Skeletal muscle tissue (tissue), 4 donors: Measurements from ENCODE around the gene CCNJ. TPM values are rescaled to one million over a fixed set of nuclear protein-coding genes. Genes with fewer than 3 reads are reported as not detected.

Experiments
- H3K27ac ChIP-seq: one replicate; pipeline ENCODE4 v1.7.0; 2013; ENCODE audit warnings: mild to moderate bottlenecking, low read depth, low read length, inconsistent platforms
- H3K27me3 ChIP-seq, 3 donors: one replicate each; pipeline ENCODE4 v1.7.0; 2013; ENCODE audit warnings: low read length in 3 of 3; ENCODE audit not compliant: control insufficient read depth in 3 of 3, insufficient read depth in 3 of 3
- H3K36me3 ChIP-seq, 3 donors: one replicate each; pipeline ENCODE4 v1.7.0; 2013; ENCODE audit warnings: low read length in 3 of 3; ENCODE audit not compliant: control insufficient read depth in 3 of 3, insufficient read depth in 3 of 3
- H3K4me1 ChIP-seq, 3 donors: one replicate each; pipeline ENCODE4 v1.7.0; 2013; ENCODE audit warnings: low read length in 3 of 3, mild to moderate bottlenecking in 3 of 3; ENCODE audit not compliant: control insufficient read depth in 3 of 3, insufficient read depth in 3 of 3
- H3K4me3 ChIP-seq, 3 donors: one replicate each; pipeline ENCODE4 v1.7.0; 2013; ENCODE audit warnings: low read length in 3 of 3
- H3K9ac ChIP-seq, 3 donors: one replicate each; pipeline ENCODE4 v1.7.0; 2013; ENCODE audit warnings: low read length in 3 of 3, mild to moderate bottlenecking in 3 of 3, moderate library complexity in 2 of 3, low read depth in 1 of 3
- H3K9me3 ChIP-seq, 3 donors: one replicate each; pipeline ENCODE4 v1.7.0; 2013; ENCODE audit warnings: low read length in 3 of 3; ENCODE audit not compliant: control insufficient read depth in 3 of 3
- total RNA-seq: library from RNA; depleted of rRNA; stranded (reverse); fragments of >200 nt; gene quantifications from one replicate; pipeline ENCODE4 v1.2.3, GENCODE V29; 2014
- donor health status: Osteomylitis.

Gene CCNJ
- total RNA-seq, 1 donor from 2014 or later: 5.2 TPM

GRCh38 chr10:96082748-96083147 is 39.4 kb downstream of the CCNJ start:
- Histone ChIP-seq H3K4me3 (no peak overlapping the region), H3K9ac (no peak overlapping the region), H3K27ac (no peak overlapping the region), H3K27me3 (no peaks in the 10 kb centered on the region), H3K9me3 (no peaks in the 10 kb centered on the region), H3K4me1 (no peaks in the 10 kb centered on the region), H3K36me3 (peaks cover 0 to 6% (median 2%) of the 10 kb centered on the region in 3 donors)

- H3K4me3 ChIP-seq: peak overlapping the region; percentile 92 to 98 (median 94)
- H3K27me3 ChIP-seq: peaks cover 17 to 28% (median 21%) of the 10 kb centered on the region in 3 donors
- no peak overlapping the region for H3K9ac ChIP-seq
Observed at GRCh38 chr10:96089116-96089515, 45.7 kb downstream of the CCNJ start.

GRCh38 chr10:96089670-96090462 is 46.5 kb downstream of the CCNJ start:
- Histone ChIP-seq H3K27ac (peak overlapping the region; percentile 90), H3K36me3 (no peaks in the 10 kb centered on the region), H3K4me1 (peaks cover 3 to 11% (median 5%) of the 10 kb centered on the region in 3 donors), H3K9ac (peak overlapping the region; percentile 85 to 88 (median 85)), H3K9me3 (peaks cover 0 to 6% (median 6%) of the 10 kb centered on the region in 3 donors), H3K4me3 (peak overlapping the region; percentile 92 to 98 (median 94)), H3K27me3 (peaks cover 17 to 28% (median 21%) of the 10 kb centered on the region in 3 donors)

More at GRCh38 chr10:96089116-96089515, 45.7 kb downstream of the CCNJ start:
- Histone ChIP-seq H3K9me3 (peaks cover 0 to 6% (median 6%) of the 10 kb centered on the region in 3 donors), H3K27ac (no peak overlapping the region), H3K36me3 (no peaks in the 10 kb centered on the region), H3K4me1 (peaks cover 3 to 11% (median 5%) of the 10 kb centered on the region in 3 donors)

GRCh38 chr10:96090463-96090800 is 47.0 kb downstream of the CCNJ start:
- Histone ChIP-seq H3K4me1 (peaks cover 3 to 11% (median 5%) of the 10 kb centered on the region in 3 donors), H3K27me3 (peaks cover 21 to 28% (median 21%) of the 10 kb centered on the region in 3 donors), H3K9me3 (peaks cover 0 to 6% (median 6%) of the 10 kb centered on the region in 3 donors), H3K36me3 (no peaks in the 10 kb centered on the region), H3K27ac (peak overlapping the region; percentile 90), H3K4me3 (peak overlapping the region; percentile 92 to 98 (median 94)), H3K9ac (peak overlapping the region; percentile 45 to 88 (median 85))

- Histone ChIP-seq H3K9me3 (peaks cover 0 to 6% (median 6%) of the 10 kb centered on the region in 3 donors), H3K9ac (no peak overlapping the region), H3K36me3 (no peaks in the 10 kb centered on the region), H3K4me1 (peaks cover 3 to 11% (median 5%) of the 10 kb centered on the region in 3 donors), H3K27ac (no peak overlapping the region), H3K4me3 (no peak overlapping the region), H3K27me3 (peaks cover 28 to 43% (median 34%) of the 10 kb centered on the region in 3 donors)
Observed at GRCh38 chr10:96092999-96093767, 49.8 kb downstream of the CCNJ start.

GRCh38 chr10:96093948-96094347 is 50.6 kb downstream of the CCNJ start:
- no peak overlapping the region for H3K4me3 ChIP-seq
- peaks cover 28 to 43% (median 34%) of the 10 kb centered on the region in 3 donors for H3K27me3 ChIP-seq
- peaks cover 3 to 11% (median 5%) of the 10 kb centered on the region in 3 donors for H3K4me1 ChIP-seq
- peaks cover 0 to 6% (median 6%) of the 10 kb centered on the region in 3 donors for H3K9me3 ChIP-seq
- no peaks in the 10 kb centered on the region for H3K36me3 ChIP-seq
- H3K9ac ChIP-seq: no peak overlapping the region
- H3K27ac ChIP-seq: no peak overlapping the region

- Histone ChIP-seq H3K27ac (no peak overlapping the region), H3K36me3 (no peaks in the 10 kb centered on the region), H3K9ac (no peak overlapping the region), H3K4me3 (no peak overlapping the region), H3K4me1 (no peaks in the 10 kb centered on the region), H3K9me3 (peaks cover 0 to 2% (median 0%) of the 10 kb centered on the region in 3 donors), H3K27me3 (peaks cover 37 to 51% (median 39%) of the 10 kb centered on the region in 3 donors)
Observed at GRCh38 chr10:96096958-96097357, 53.6 kb downstream of the CCNJ start.

- peaks cover 34 to 41% (median 39%) of the 10 kb centered on the region in 3 donors for H3K27me3 ChIP-seq
- no peaks in the 10 kb centered on the region for H3K4me1 ChIP-seq
- H3K4me3 ChIP-seq: no peak overlapping the region
- no peaks in the 10 kb centered on the region for H3K36me3 ChIP-seq
- no peak overlapping the region for H3K9ac ChIP-seq
- no peak overlapping the region for H3K27ac ChIP-seq
- peaks cover 0 to 2% (median 0%) of the 10 kb centered on the region in 3 donors for H3K9me3 ChIP-seq
Observed at GRCh38 chr10:96097865-96098264, 54.5 kb downstream of the CCNJ start.

GRCh38 chr10:96107623-96108038 is 64.2 kb downstream of the CCNJ start:
- Histone ChIP-seq H3K36me3 (no peaks in the 10 kb centered on the region), H3K27ac (no peak overlapping the region), H3K9ac (no peak overlapping the region), H3K4me1 (no peaks in the 10 kb centered on the region), H3K9me3 (no peaks in the 10 kb centered on the region), H3K27me3 (peaks cover 13 to 26% (median 23%) of the 10 kb centered on the region in 3 donors), H3K4me3 (no peak overlapping the region)
